ENCODE results near the gene CTNNAL1. TPM values are rescaled to one million over a fixed set of nuclear protein-coding genes. Genes with fewer than 3 reads are reported as not detected.

CTNNAL1 gene
- total and polyA plus RNA-seq, 9 donors: 23.9 to 37.1 (median 28.7) TPM

- Histone ChIP-seq H3K4me3 (ENCODE audit: low read length) (no peak overlapping the region), H3K36me3 (ENCODE audit: control insufficient read depth, insufficient read depth, low read length) (peaks cover 11% of the 10 kb centered on the region), H3K4me1 (ENCODE audit: control insufficient read depth, insufficient read depth, low read length) (no peaks in the 10 kb centered on the region), H3K27me3 (ENCODE audit: control insufficient read depth, insufficient read depth, low read length) (no peaks in the 10 kb centered on the region), H3K9me3 (replicated peaks; ENCODE audit: control insufficient read depth, low read depth, low read length) (no peaks in the 10 kb centered on the region), H3K27ac (ENCODE audit: low read length) (no peak overlapping the region)
- DNase-seq: no peak
These were observed 45.4 kb downstream of the CTNNAL1 start for GRCh38 chr9:108967916-108968315.

- H3K27ac ChIP-seq (ENCODE audit: low read length): no peak overlapping the region
- H3K4me1 ChIP-seq (ENCODE audit: control insufficient read depth, insufficient read depth, low read length): no peaks in the 10 kb centered on the region
- WGBS (ENCODE audit: insufficient coverage): 100% methylated on average over 2 of the region's 4 CpGs
- no peaks in the 10 kb centered on the region for H3K27me3 ChIP-seq (ENCODE audit: control insufficient read depth, insufficient read depth, low read length)
- H3K36me3 ChIP-seq (ENCODE audit: control insufficient read depth, insufficient read depth, low read length): peaks cover 11% of the 10 kb centered on the region
- H3K4me3 ChIP-seq (ENCODE audit: low read length): no peak overlapping the region
- no peaks in the 10 kb centered on the region for H3K9me3 ChIP-seq (replicated peaks; ENCODE audit: control insufficient read depth, low read depth, low read length)
- DNase-seq: no peak
These were observed 49.7 kb downstream of the CTNNAL1 start for GRCh38 chr9:108963459-108964143.

- no peak for DNase-seq
- H3K27ac ChIP-seq (ENCODE audit: low read length): no peak overlapping the region
- H3K4me3 ChIP-seq (ENCODE audit: low read length): no peak overlapping the region
- H3K4me1 ChIP-seq (ENCODE audit: control insufficient read depth, insufficient read depth, low read length): no peaks in the 10 kb centered on the region
- H3K36me3 ChIP-seq (ENCODE audit: control insufficient read depth, insufficient read depth, low read length): peaks cover 9% of the 10 kb centered on the region
- WGBS (ENCODE audit: insufficient coverage): no CpG with 5 or more reads among the region's 2 CpGs
- no peaks in the 10 kb centered on the region for H3K27me3 ChIP-seq (ENCODE audit: control insufficient read depth, insufficient read depth, low read length)
- no peaks in the 10 kb centered on the region for H3K9me3 ChIP-seq (replicated peaks; ENCODE audit: control insufficient read depth, low read depth, low read length)
These were observed 52.1 kb downstream of the CTNNAL1 start for GRCh38 chr9:108961151-108961550.

GRCh38 chr9:108960331-108960730 is 53.0 kb downstream of the CTNNAL1 start:
- 0% methylated on average over 1 of the region's 6 CpGs for WGBS (ENCODE audit: insufficient coverage)
- Histone ChIP-seq H3K27ac (ENCODE audit: low read length) (no peak overlapping the region), H3K27me3 (ENCODE audit: control insufficient read depth, insufficient read depth, low read length) (no peaks in the 10 kb centered on the region), H3K4me3 (ENCODE audit: low read length) (no peak overlapping the region), H3K36me3 (ENCODE audit: control insufficient read depth, insufficient read depth, low read length) (peaks cover 9% of the 10 kb centered on the region), H3K9me3 (replicated peaks; ENCODE audit: control insufficient read depth, low read depth, low read length) (no peaks in the 10 kb centered on the region), H3K4me1 (ENCODE audit: control insufficient read depth, insufficient read depth, low read length) (no peaks in the 10 kb centered on the region)
- no peak for DNase-seq

- Histone ChIP-seq H3K4me3 (ENCODE audit: low read length) (no peak overlapping the region), H3K27me3 (ENCODE audit: control insufficient read depth, insufficient read depth, low read length) (no peaks in the 10 kb centered on the region), H3K27ac (ENCODE audit: low read length) (no peak overlapping the region), H3K36me3 (ENCODE audit: control insufficient read depth, insufficient read depth, low read length) (no peaks in the 10 kb centered on the region), H3K4me1 (ENCODE audit: control insufficient read depth, insufficient read depth, low read length) (no peaks in the 10 kb centered on the region), H3K9me3 (replicated peaks; ENCODE audit: control insufficient read depth, low read depth, low read length) (no peaks in the 10 kb centered on the region)
- no peak for DNase-seq
These were observed 56.7 kb downstream of the CTNNAL1 start for GRCh38 chr9:108956631-108957026.

- Histone ChIP-seq H3K4me3 (ENCODE audit: low read length) (no peak overlapping the region), H3K36me3 (ENCODE audit: control insufficient read depth, insufficient read depth, low read length) (no peaks in the 10 kb centered on the region), H3K9me3 (replicated peaks; ENCODE audit: control insufficient read depth, low read depth, low read length) (no peaks in the 10 kb centered on the region), H3K27me3 (ENCODE audit: control insufficient read depth, insufficient read depth, low read length) (no peaks in the 10 kb centered on the region), H3K27ac (ENCODE audit: low read length) (no peak overlapping the region), H3K4me1 (ENCODE audit: control insufficient read depth, insufficient read depth, low read length) (no peaks in the 10 kb centered on the region)
- WGBS (ENCODE audit: insufficient coverage): no CpG with 5 or more reads among the region's 4 CpGs
- no peak for DNase-seq
These were observed 57.2 kb downstream of the CTNNAL1 start for GRCh38 chr9:108956022-108956630.

GRCh38 chr9:108953983-108954574 is 59.2 kb downstream of the CTNNAL1 start:
- peak; percentile 83 for DNase-seq
- no peaks in the 10 kb centered on the region for H3K4me1 ChIP-seq (ENCODE audit: control insufficient read depth, insufficient read depth, low read length)
- no peaks in the 10 kb centered on the region for H3K9me3 ChIP-seq (replicated peaks; ENCODE audit: control insufficient read depth, low read depth, low read length)
- no peak overlapping the region for H3K27ac ChIP-seq (ENCODE audit: low read length)
- no peaks in the 10 kb centered on the region for H3K27me3 ChIP-seq (ENCODE audit: control insufficient read depth, insufficient read depth, low read length)
- H3K36me3 ChIP-seq (ENCODE audit: control insufficient read depth, insufficient read depth, low read length): no peaks in the 10 kb centered on the region
- H3K4me3 ChIP-seq (ENCODE audit: low read length): no peak overlapping the region
- WGBS (ENCODE audit: insufficient coverage): no CpG with 5 or more reads among the region's 3 CpGs

- H3K27ac ChIP-seq (ENCODE audit: low read length): no peak overlapping the region
- H3K36me3 ChIP-seq (ENCODE audit: control insufficient read depth, insufficient read depth, low read length): no peaks in the 10 kb centered on the region
- H3K4me1 ChIP-seq (ENCODE audit: control insufficient read depth, insufficient read depth, low read length): no peaks in the 10 kb centered on the region
- no peak for DNase-seq
- no CpG with 5 or more reads among the region's 2 CpGs for WGBS (ENCODE audit: insufficient coverage)
- no peak overlapping the region for H3K4me3 ChIP-seq (ENCODE audit: low read length)
- no peaks in the 10 kb centered on the region for H3K27me3 ChIP-seq (ENCODE audit: control insufficient read depth, insufficient read depth, low read length)
- H3K9me3 ChIP-seq (replicated peaks; ENCODE audit: control insufficient read depth, low read depth, low read length): no peaks in the 10 kb centered on the region
These were observed 61.7 kb downstream of the CTNNAL1 start for GRCh38 chr9:108951578-108951977.

- Histone ChIP-seq H3K27me3 (ENCODE audit: control insufficient read depth, insufficient read depth, low read length) (no peaks in the 10 kb centered on the region), H3K27ac (ENCODE audit: low read length) (no peak overlapping the region), H3K4me1 (ENCODE audit: control insufficient read depth, insufficient read depth, low read length) (no peaks in the 10 kb centered on the region), H3K4me3 (ENCODE audit: low read length) (no peak overlapping the region), H3K36me3 (ENCODE audit: control insufficient read depth, insufficient read depth, low read length) (peaks cover 3% of the 10 kb centered on the region), H3K9me3 (replicated peaks; ENCODE audit: control insufficient read depth, low read depth, low read length) (no peaks in the 10 kb centered on the region)
- no CpG with 5 or more reads among the region's 1 CpG for WGBS (ENCODE audit: insufficient coverage)
- DNase-seq: no peak
These were observed 63.1 kb downstream of the CTNNAL1 start for GRCh38 chr9:108950168-108950567.

- peaks cover 7% of the 10 kb centered on the region for H3K36me3 ChIP-seq (ENCODE audit: control insufficient read depth, insufficient read depth, low read length)
- no peak overlapping the region for H3K4me3 ChIP-seq (ENCODE audit: low read length)
- H3K9me3 ChIP-seq (replicated peaks; ENCODE audit: control insufficient read depth, low read depth, low read length): no peaks in the 10 kb centered on the region
- WGBS (ENCODE audit: insufficient coverage): no CpG with 5 or more reads among the region's 4 CpGs
- H3K27ac ChIP-seq (ENCODE audit: low read length): no peak overlapping the region
- no peaks in the 10 kb centered on the region for H3K27me3 ChIP-seq (ENCODE audit: control insufficient read depth, insufficient read depth, low read length)
- peaks cover 2% of the 10 kb centered on the region for H3K4me1 ChIP-seq (ENCODE audit: control insufficient read depth, insufficient read depth, low read length)
- no peak for DNase-seq
These were observed 73.3 kb downstream of the CTNNAL1 start for GRCh38 chr9:108939975-108940374.
